ENCODE data around the gene CLEC4F.
"Not testable (repeated sequence)": the region's sequence is repeated elsewhere in the genome, so short reads cannot be mapped to it uniquely, and the experiment has no call there.

Gene CLEC4F

DNA sequence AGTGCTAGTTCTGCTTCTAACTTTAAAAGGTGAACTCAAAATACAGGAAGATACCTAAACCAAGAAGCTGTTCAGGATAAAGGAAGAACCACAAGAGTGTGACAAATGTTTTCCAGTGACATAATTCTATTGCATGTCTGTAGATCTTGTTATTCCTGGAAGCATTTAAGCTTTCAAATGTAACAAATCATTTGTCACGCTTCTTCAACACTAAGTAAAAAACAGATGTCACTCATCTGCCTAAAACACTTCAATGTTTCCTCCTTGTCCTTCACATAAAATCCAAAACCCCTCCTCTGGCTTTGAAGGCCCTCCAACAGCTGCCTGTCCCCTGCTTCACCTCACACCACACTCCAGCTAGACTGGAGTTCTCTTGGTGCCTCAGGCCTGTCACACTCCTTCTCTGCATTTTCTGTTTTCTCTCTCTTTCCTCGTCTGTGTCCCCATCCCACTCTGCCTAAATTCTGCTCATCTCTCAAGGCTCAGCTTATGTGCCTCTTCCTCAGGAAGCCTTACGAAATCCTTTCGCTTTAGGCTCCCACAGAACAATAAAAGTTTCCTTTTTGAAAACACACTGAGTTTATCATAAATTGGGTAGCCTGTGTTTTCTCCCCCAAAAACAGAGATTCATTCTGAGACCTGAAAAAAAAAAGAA is 6.4 kb upstream of the CLEC4F start:
- no peak for DNase-seq

DNA sequence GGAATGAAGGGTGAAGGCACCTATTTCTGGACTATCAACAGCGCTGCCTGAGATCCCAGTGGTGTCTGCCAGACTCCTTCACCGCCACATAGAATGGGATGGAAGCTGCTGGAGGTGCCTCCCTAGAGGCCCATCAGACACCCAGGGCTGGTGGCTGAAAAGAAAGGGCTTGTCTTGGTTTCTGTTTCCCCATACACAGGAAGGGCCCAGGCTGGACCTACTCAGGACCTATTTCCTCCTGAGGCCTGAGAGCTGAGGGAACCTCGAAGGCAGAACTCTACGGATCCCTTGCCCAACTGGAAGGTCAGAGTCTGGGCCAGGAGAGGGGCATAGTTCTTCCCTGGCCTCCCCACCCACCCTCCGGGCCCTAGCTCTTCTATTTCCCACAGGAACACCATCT is 2.9 kb upstream of the CLEC4F start:
- no peak for DNase-seq

GRCh38 chr2:70822843-70823242 is 2.4 kb upstream of the CLEC4F start:
- DNase-seq = no peak

- no peak for DNase-seq
These were observed 3.0 kb downstream of the CLEC4F start for GRCh38 chr2:70817284-70817954.

DNA sequence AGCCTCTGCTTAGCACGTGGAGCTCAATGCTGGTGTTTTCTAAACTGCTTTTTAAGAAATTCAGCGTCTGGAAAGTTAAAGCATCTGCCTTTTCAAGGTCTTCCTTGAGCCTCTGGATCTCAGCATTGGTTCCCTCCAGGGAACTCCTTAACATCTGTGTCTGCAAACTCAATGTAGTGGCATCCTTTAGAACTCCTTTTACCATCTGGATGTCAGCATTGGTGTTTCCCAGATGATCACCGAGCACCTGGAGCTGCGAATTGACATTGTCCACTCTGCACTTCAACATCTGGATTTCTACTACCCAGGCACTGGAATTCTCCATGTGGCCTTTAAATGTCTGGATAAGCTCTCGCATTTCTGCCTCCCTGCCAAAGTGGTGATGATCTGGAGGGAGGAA is 3.7 kb downstream of the CLEC4F start:
- no peak for DNase-seq

GRCh38 chr2:70808983-70809958 is 11.1 kb downstream of the CLEC4F start:
- DNase-seq = no peak

- no peak for DNase-seq
These were observed 12.6 kb downstream of the CLEC4F start for GRCh38 chr2:70807828-70808118.

DNA sequence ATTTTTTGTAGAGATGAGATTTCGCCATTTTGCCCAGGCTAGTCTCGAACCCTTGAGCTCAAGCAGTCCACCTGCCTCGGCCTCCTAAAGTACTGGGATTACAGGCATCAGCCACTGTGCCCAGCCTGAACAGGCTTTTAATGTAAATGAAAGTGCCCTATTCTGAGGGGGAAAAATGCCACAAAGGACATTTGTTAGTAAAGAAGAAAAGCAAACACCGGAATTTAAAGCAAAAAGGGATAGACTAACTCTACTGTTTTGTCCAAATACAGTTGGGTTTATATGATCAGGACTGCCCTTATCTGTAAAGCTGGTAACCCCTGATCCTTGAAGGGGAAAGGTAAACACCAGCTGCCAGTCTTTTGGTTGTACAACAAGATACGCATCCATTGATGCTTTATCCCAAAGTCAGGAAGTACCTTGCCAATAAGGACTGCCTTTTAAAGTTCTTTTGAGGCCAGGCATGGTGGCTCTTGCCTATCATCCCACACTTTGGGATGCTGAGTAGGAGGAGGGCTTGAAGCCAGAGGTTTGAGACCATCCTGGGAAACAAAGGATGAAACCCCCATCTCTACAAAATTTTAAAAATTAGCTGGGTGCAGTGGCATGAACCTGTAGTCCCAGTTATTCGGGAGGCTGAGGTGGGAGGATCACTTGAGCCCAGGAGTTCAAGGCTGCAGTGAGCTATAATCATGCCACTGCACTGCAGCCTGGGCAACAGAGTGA is 13.1 kb downstream of the CLEC4F start:
- DNase-seq = no peak

- no peak for DNase-seq
These were observed 13.8 kb downstream of the CLEC4F start for GRCh38 chr2:70806620-70807019.

- peak; percentile 34 for DNase-seq
These were observed 14.4 kb downstream of the CLEC4F start for GRCh38 chr2:70806013-70806412.

DNA sequence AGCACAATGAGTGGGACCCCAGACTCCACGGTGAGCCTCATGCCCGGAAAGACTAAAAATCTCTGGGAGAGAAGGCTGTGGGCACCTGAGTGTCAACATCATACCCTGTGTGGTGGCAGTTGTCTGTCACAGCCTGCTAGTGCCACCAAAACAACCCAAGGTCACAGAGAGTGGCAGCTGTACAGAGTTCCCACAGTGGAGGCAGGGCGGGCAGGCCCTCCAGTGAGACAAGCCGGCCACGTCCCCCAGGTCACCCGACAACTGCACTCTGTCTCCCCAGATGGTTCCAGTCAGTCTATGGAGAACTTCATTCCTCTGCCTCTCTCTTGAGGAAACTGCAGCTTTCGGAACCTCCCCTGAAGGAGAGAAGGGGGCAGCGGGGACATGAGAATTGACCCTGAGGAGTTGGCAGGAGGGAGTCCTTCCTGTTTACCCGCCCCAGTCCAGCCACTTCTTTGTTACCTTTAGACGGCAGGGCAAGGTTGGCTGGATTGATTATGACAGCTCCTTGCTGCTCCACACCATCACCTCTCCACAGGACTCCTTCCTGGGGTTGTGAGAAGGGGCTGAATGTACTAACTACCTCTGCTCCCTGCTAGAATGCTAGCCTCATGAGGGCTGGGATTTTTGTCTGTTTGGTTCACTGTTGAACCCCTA is 18.7 kb downstream of the CLEC4F start:
- DNase-seq = no peak

GRCh38 chr2:70799706-70800105 is 20.7 kb downstream of the CLEC4F start:
- no peak for DNase-seq

- DNase-seq = not testable (repeated sequence)
These were observed 22.4 kb downstream of the CLEC4F start for GRCh38 chr2:70797996-70798395.

DNA sequence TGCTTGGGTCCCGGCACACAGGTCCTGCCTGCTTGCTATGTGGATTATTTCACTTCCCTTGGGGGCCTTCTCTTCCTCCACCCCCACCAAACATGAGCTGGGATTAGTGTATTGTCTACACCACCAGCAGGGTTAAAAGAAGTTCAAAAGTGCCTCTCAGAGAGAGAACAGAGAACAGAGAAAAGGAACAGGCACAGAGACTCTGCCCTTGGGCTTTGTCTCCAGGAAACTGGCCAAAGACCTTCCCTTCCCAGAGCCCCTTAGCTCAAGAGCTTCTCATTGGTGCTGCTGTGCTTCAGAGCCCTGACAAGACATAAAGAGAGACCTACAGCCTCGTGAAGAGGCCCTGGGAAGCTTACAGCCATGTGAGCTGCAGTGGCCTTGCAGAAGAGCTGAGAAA is 22.9 kb downstream of the CLEC4F start:
- DNase-seq = no peak

- no peak for DNase-seq
These were observed 24.1 kb downstream of the CLEC4F start for GRCh38 chr2:70796262-70796661.

- no peak for DNase-seq
These were observed 25.0 kb downstream of the CLEC4F start for GRCh38 chr2:70795164-70795995.

GRCh38 chr2:70793450-70793849 is 26.9 kb downstream of the CLEC4F start:
- no peak for DNase-seq

DNA sequence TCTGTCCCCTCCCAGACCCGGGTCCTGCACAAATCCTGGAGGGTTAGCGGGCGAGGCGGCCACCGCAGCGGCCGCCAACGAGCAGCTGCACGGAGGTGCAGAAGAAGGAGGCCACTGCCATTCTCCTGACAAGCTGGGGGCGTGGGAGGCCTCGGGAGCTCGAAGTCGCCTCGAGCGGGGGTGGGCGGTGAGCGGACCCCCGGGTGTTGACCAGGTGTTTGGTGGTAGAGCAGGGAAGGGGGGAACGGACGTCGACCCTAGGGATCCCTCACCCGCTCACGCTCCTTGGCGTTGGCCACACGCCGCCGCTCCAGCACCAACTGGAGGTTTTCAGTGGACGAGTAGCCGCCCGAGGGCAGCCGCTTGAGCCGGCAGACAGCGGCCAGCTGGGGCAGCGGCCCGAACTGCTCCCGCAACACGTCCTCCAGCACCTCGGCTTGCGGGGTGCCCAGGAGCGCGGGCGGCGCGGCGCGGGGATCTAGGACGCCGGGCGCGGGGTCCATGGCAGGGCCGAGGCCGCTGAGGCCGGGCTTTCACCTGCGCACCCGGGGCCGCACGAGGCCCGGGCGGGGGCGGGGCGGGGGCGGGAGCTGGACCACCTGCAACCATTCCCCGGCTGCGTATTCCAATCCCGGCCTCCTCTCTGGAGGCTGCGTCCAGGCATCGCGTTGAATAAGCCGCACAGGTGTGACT is 30.1 kb downstream of the CLEC4F start, which contains the start of gene FIGLA:
Gene FIGLA (minus strand): TSS at position 508 of the 693 bp plus-strand sequence. CDS start 5 bp downstream, at position 503.
- DNase-seq = no peak

DNA sequence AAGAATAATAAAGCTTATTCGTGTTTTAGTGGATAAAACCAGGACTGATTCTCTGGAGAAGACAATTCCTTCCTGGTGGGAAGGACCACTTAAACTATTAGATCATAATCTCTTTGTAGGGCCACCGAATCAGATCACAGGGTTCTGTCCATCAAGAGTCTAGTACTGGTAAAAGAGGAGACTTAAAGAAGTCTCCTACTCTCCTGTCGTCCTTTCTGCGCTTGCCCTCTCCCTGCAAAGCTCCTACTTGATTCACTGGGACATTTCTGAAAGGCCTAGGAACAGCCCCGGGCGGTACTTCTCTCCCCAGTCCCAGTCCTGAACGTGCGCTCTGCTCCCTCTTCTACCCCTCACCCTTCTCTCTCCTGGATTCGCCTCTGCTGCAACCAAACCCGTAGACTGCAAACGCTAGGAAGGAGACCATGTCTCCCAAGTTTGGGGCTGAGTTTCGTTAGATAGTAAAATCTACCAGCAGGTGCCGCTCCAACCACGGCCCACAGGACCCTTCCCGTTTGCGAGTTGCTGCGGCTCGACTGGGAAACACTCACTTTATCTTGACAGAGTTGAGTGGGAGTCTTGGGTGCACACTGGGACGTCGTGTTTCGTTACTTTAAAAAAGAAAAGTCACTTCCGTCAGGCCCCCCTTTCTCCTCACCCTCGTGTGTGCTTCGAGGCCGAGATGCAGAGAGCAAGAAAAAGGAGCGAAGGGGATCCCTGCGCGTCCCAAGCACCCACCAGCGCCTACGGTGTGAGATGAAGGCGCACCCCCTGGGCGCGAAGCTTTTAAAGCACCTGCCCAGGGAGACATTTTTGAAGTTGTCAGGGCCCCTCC is 30.9 kb downstream of the CLEC4F start:
- DNase-seq = no peak

Data from NCI-H1436 treated with DMSO at 0.1 percent for 48 hours (cell line).